K562 (cell line): ENCODE data around the gene ATMIN. TPM values are rescaled to one million over a fixed set of nuclear protein-coding genes. Genes with fewer than 3 reads are reported as not detected.

Experiments used
- ATAC-seq: fragments of 200-7000 bp; cut with Tn5 transposase; 3 replicates; pipeline ENCODE4 v1.9.1; 2020; ENCODE audit warnings: moderate library complexity
- BruUV-seq: library from RNA; stranded (reverse); fragments of 400-500 nt; replicated peaks from 2 replicates; lab custom pipeline; 2021; lab: Mats Ljungman, UMichigan
- CTCF ChIA-PET: fragments of 300-600 bp; formaldehyde crosslinking; extraction: SDS; loops from one replicate; lab custom pipeline; 2021; ENCODE audit warnings: low intra/inter-chr PET ratio; lab: Yijun Ruan, JAX
- POLR2A ChIA-PET: fragments of 300-600, 350-650 bp; sonication (Branson Sonifier 250); formaldehyde crosslinking; extraction: SDS; loops from one replicate; lab custom pipeline; 2021; ENCODE audit warnings: antibody characterized with exemption, inconsistent platforms; lab: Yijun Ruan, JAX
- DNase-seq, 4 experiments: peaks; one replicate each; pipeline versions ENCODE4 v3.0.0 to v3.0.0-alpha.2; 2011 to 2018; ENCODE audit warnings: low spot score in 3 of 4, mixed read lengths in 3 of 4; ENCODE audit errors: extremely low read depth in 1 of 4
- FAIRE-seq: peaks from 2 replicates; lab custom pipeline; 2011; peaks lifted over from hg19 to GRCh38; lab: Jason Lieb, UNC
- H2AFZ ChIP-seq: 2 replicates; pipeline ENCODE4 v1.6.0; 2011; ENCODE audit warnings: low read depth, low read length, control low read depth, inconsistent platforms
- H3K27ac ChIP-seq: fragments of 200-600 bp; 3 replicates; pipeline ENCODE4 v1.8.0; 2011; ENCODE audit warnings: low read depth, mild to moderate bottlenecking, control low read depth, inconsistent platforms, low read length, moderate library complexity, mixed read lengths; ENCODE audit errors: extremely low read depth
- H3K27me3 ChIP-seq, 2 experiments: fragments of 300-600 bp in 1 of 2; 2 replicates in 1 of 2; 3 replicates in 1 of 2; pipeline versions ENCODE4 v1.6.0 to v1.8.0; 2011; ENCODE audit warnings: inconsistent platforms in 2 of 2, low read length in 2 of 2, mild to moderate bottlenecking in 1 of 2, mixed read lengths in 1 of 2, moderate library complexity in 1 of 2; ENCODE audit not compliant: control insufficient read depth in 2 of 2, insufficient read depth in 2 of 2
- H3K36me3 ChIP-seq: fragments of 300-600 bp; 3 replicates; pipeline ENCODE4 v1.8.0; 2011; ENCODE audit warnings: mild to moderate bottlenecking, low read length, inconsistent platforms; ENCODE audit not compliant: control insufficient read depth, insufficient read depth
- H3K4me1 ChIP-seq, 2 experiments: fragments of 200-600 bp in 1 of 2; replicated peaks in 1 of 2; 2 replicates in 1 of 2; 3 replicates in 1 of 2; pipeline versions ENCODE4 v1.5.1 to v1.8.0; 2011; ENCODE audit warnings: inconsistent platforms in 2 of 2, low read length in 2 of 2, mild to moderate bottlenecking in 1 of 2, mixed read lengths in 1 of 2, moderate library complexity in 1 of 2; ENCODE audit not compliant: control insufficient read depth in 2 of 2, insufficient read depth in 2 of 2
- H3K4me2 ChIP-seq: 2 replicates; pipeline ENCODE4 v1.6.1; 2011; ENCODE audit warnings: low read length, control low read depth, inconsistent platforms, mixed read lengths; ENCODE audit not compliant: insufficient read depth
- H3K4me3 ChIP-seq: fragments of 200-600 bp; sonication (generic), shearing (Covaris generic); 2 replicates; pipeline ENCODE4 v1.5.1; 2016; ENCODE audit warnings: control low read depth, inconsistent platforms
- H3K79me2 ChIP-seq: fragments of 200-600 bp; 3 replicates; pipeline ENCODE4 v1.8.0; 2011; ENCODE audit warnings: low read length, inconsistent platforms; ENCODE audit not compliant: control insufficient read depth, insufficient read depth
- H3K9ac ChIP-seq, 2 experiments: 2 replicates each; pipeline versions ENCODE4 v1.6.0 to v1.6.1; 2011; ENCODE audit warnings: low read depth in 2 of 2, low read length in 2 of 2, control low read depth in 1 of 2, inconsistent platforms in 1 of 2, mild to moderate bottlenecking in 1 of 2, mixed read lengths in 1 of 2; ENCODE audit not compliant: insufficient read depth in 1 of 2
- H3K9me1 ChIP-seq: one replicate; pipeline ENCODE4 v1.6.0; 2011; ENCODE audit warnings: inconsistent platforms, mild to moderate bottlenecking, low read length, moderate library complexity; ENCODE audit not compliant: control insufficient read depth, insufficient read depth
- H3K9me3 ChIP-seq: replicated peaks from 2 replicates; pipeline ENCODE4 v1.5.1; 2011; ENCODE audit warnings: low read depth, low read length, inconsistent platforms; ENCODE audit not compliant: control insufficient read depth, insufficient read depth
- H4K20me1 ChIP-seq: replicated peaks from 2 replicates; pipeline ENCODE4 v1.6.1; 2011; ENCODE audit warnings: low read length, inconsistent platforms, mixed read lengths; ENCODE audit not compliant: control insufficient read depth, insufficient read depth
- CREM ChIP-seq: IDR thresholded peaks from 2 replicates; pipeline ENCODE4 v1.6.1; 2014; ENCODE audit warnings: antibody characterized with exemption, low read depth
- CTBP1 ChIP-seq: fragments of 450-650 bp; IDR thresholded peaks from 2 replicates; pipeline ENCODE4 v1.6.1; 2016; ENCODE audit warnings: borderline replicate concordance
- EP400 ChIP-seq: fragments of 450-650 bp; IDR thresholded peaks from 2 replicates; pipeline ENCODE4 v1.6.1; 2017; ENCODE audit warnings: antibody characterized with exemption, mild to moderate bottlenecking, moderate library complexity
- KAT2B ChIP-seq: IDR thresholded peaks from one replicate; pipeline ENCODE4 v1.6.1; 2012; ENCODE audit warnings: low read depth, mild to moderate bottlenecking, control low read depth, inconsistent platforms, low read length, moderate library complexity
- LCOR ChIP-seq: sonication (generic); formaldehyde crosslinking; IDR thresholded peaks from 2 replicates; pipeline ENCODE4 v1.8.0; 2022; ENCODE audit warnings: mild to moderate bottlenecking, missing genetic modification reagents
- MAFK ChIP-seq: IDR thresholded peaks from 2 replicates; pipeline ENCODE4 v1.6.1; 2011; ENCODE audit warnings: low read length, improper control_type of control experiment
- NRF1 ChIP-seq, 2 experiments: fragments of 450-650 bp; IDR thresholded peaks in 1 of 2; conservative IDR thresholded peaks in 1 of 2; 2 replicates each; pipeline ENCODE4 v1.6.1; 2014; ENCODE audit warnings: mild to moderate bottlenecking in 2 of 2
- OTX1 ChIP-seq: fragments of 450-650 bp; formaldehyde crosslinking; IDR thresholded peaks from 2 replicates; pipeline ENCODE4 v1.4.0; 2022; ENCODE audit warnings: mild to moderate bottlenecking
- PKNOX1 ChIP-seq: fragments of 450-650 bp; IDR thresholded peaks from 2 replicates; pipeline ENCODE4 v1.6.1; 2016
- RUNX1 ChIP-seq: sonication (generic); IDR thresholded peaks from 2 replicates; pipeline ENCODE4 v1.6.1; 2016; ENCODE audit warnings: antibody characterized with exemption, low read depth
- SMARCA4 ChIP-seq: fragments of 450-650 bp; IDR thresholded peaks from 2 replicates; pipeline ENCODE4 v1.6.1; 2016
- SMC3 ChIP-seq: conservative IDR thresholded peaks from 2 replicates; pipeline ENCODE4 v1.6.1; 2011; ENCODE audit warnings: low read depth, low read length, improper control_type of control experiment; ENCODE audit not compliant: insufficient read depth
- ZEB2 ChIP-seq: fragments of 450-650 bp; IDR thresholded peaks from 2 replicates; pipeline ENCODE4 v1.6.1; 2016
- ZFP36 ChIP-seq: fragments of 150-350 bp; IDR thresholded peaks from 2 replicates; pipeline ENCODE4 v1.6.1; 2018; ENCODE audit warnings: low read length, low read depth; ENCODE audit not compliant: partially characterized antibody
- ZKSCAN8 ChIP-seq: fragments of 200-800 bp; sonication (Bioruptor generic); IDR thresholded peaks from 2 replicates; pipeline ENCODE4 v1.6.1; 2016; ENCODE audit warnings: missing genetic modification characterization, missing compliant biosample characterization
- ZNF224 ChIP-seq: sonication (generic); formaldehyde crosslinking; IDR thresholded peaks from 2 replicates; pipeline ENCODE4 v1.8.0; 2022; ENCODE audit warnings: mild to moderate bottlenecking, missing genetic modification reagents
- ZNF699 ChIP-seq: fragments of 250-450 bp; sonication (Bioruptor Pico); IDR thresholded peaks from 2 replicates; pipeline ENCODE4 v1.8.0; 2021; ENCODE audit warnings: mild to moderate bottlenecking, moderate library complexity; ENCODE audit not compliant: insufficient replicate concordance
- ZNF707 ChIP-seq: fragments of 250-450 bp; sonication (Bioruptor Pico); conservative IDR thresholded peaks from 2 replicates; pipeline ENCODE4 v1.8.0; 2022; ENCODE audit warnings: inconsistent platforms, mild to moderate bottlenecking, moderate library complexity
- WGBS: fragments of 100-300 bp; shearing (Covaris generic); methylation state at CpG from one replicate; pipeline ENCODE4 v1.1.6; 2016; ENCODE audit warnings: low coverage, mixed read lengths; ENCODE audit not compliant: insufficient coverage; ENCODE audit errors: missing lambda C conversion rate; 5-methylcytosine and 5-hydroxymethylcytosine counted together
- in situ Hi-C: fragments of 300-500 bp; cut with MboI; formaldehyde crosslinking; loops from 4 replicates; pipeline ENCODE4 v1.15.0; 2018; ENCODE audit warnings: inconsistent platforms, mixed read lengths
- intact Hi-C: fragments of 100-400 bp; cut with micrococcal nuclease; formaldehyde crosslinking; loops from 2 replicates; pipeline ENCODE4 v1.14.2; 2022
- polyA plus RNA-seq, 8 experiments: library from polyadenylated mRNA; depleted of rRNA in 4 of 8; stranded (reverse) in 5 of 8; unstranded in 3 of 8; fragments of >200 nt; fragmentation: Nextera tagmentation in 2 of 8; fragmentation: Illumina TruSeq in 1 of 8; extraction: Ambion mirVana in 2 of 8; extraction: Trizol in 1 of 8; gene quantifications; 2 replicates each; pipeline versions ENCODE4 v1.2.1 to v1.2.3, GENCODE V29; 2011 to 2014; ENCODE audit warnings: inconsistent platforms in 1 of 8, missing spikeins in 1 of 8
- total RNA-seq, 7 experiments: library from RNA; depleted of rRNA in 6 of 7; stranded (reverse); fragments of >200 nt in 6 of 7; fragmentation: Illumina TruSeq in 2 of 7; extraction: Trizol in 2 of 7; gene quantifications; 2 replicates each; pipeline versions ENCODE4 v1.2.1 to v1.2.3, GENCODE V29; 2011 to 2021; ENCODE audit warnings: low replicate concordance in 1 of 7
- TF ChIP-seq, protein P1 (sequence below): sonication (generic); formaldehyde crosslinking; IDR thresholded peaks from 2 replicates; pipeline ENCODE4 v1.4.0; 2020; ENCODE audit warnings: mild to moderate bottlenecking, missing genetic modification reagents
- TF ChIP-seq, protein P2 (sequence below): sonication (generic); formaldehyde crosslinking; IDR thresholded peaks from 2 replicates; pipeline ENCODE4 v1.8.0; 2023; ENCODE audit warnings: mild to moderate bottlenecking, missing genetic modification reagents

The ATMIN gene
- total and polyA plus RNA-seq, 9 of the 15 experiments (the other 6 are each of a cell fraction or from before 2014, with no cell fraction given) = 6.7 to 40.9 (median 23.4) TPM

- peak overlapping the region; percentile 92 for H3K4me3 ChIP-seq
- peak; percentile 94 for ATAC-seq
- WGBS = 1% methylated on average over 26 of the region's 27 CpGs
- no peaks in the 10 kb centered on the region for H4K20me1 ChIP-seq
- peaks cover 9 to 16% of the 10 kb centered on the region in 2 experiments; a peak in 4 of 5 replicates for H3K4me1 ChIP-seq
- no peaks in the 10 kb centered on the region for H3K27me3 ChIP-seq
- intact Hi-C loops (loop anchor here (2.0 kb wide), 2 partner anchors 20 to 40 kb away; partner anchors contain the start of gene GCSH), in situ Hi-C loops (no loop called here)
- CTCF ChIA-PET = interaction anchor here (0.7 to 1.4 kb wide), 2 partner anchors 40 to 42 kb away, joined by 4 to 5 read pairs; partner anchors contain the start of gene ATMIN
- POLR2A ChIA-PET = interaction anchor here (0.5 to 1.2 kb wide), 7 partner anchors 10 to 449 kb away, joined by 3 to 5 read pairs (median 4); partner anchors contain the start of genes CENPN and CMC2
- peaks cover 7% of the 10 kb centered on the region; the same call in 1 of the 3 replicates for H3K36me3 ChIP-seq
- no TSS peak for BruUV-seq
- FAIRE-seq = peak; percentile 90
- no peaks in the 10 kb centered on the region for H3K9me1 ChIP-seq
- peak overlapping the region; percentile 100 for H2AFZ ChIP-seq
- H3K9ac ChIP-seq = peak overlapping the region; percentile 86 to 93
- peak overlapping the region; percentile 99 for H3K4me2 ChIP-seq
- peak overlapping the region; percentile 81 for H3K27ac ChIP-seq
- peak; percentile 92 to 95 (median 93) for DNase-seq
- no peaks in the 10 kb centered on the region for H3K79me2 ChIP-seq
- H3K9me3 ChIP-seq = no peaks in the 10 kb centered on the region
- TF ChIP-seq RUNX1 = no peak
- peak; percentile 71; the same call in 1 of the 2 replicates for TF ChIP-seq EP400
- 0 out of 2 replicates have a peak, but pooled peaks have one; percentile 13 for TF ChIP-seq SMC3
- no peak for TF ChIP-seq ZNF707 (CRISPR knock-in tag)
- TF ChIP-seq ZEB2 = peak; percentile 52; the same call in 1 of the 2 replicates
- peak; percentile 33; the same call in 1 of the 2 replicates for TF ChIP-seq MAFK
- TF ChIP-seq, protein P1, sequence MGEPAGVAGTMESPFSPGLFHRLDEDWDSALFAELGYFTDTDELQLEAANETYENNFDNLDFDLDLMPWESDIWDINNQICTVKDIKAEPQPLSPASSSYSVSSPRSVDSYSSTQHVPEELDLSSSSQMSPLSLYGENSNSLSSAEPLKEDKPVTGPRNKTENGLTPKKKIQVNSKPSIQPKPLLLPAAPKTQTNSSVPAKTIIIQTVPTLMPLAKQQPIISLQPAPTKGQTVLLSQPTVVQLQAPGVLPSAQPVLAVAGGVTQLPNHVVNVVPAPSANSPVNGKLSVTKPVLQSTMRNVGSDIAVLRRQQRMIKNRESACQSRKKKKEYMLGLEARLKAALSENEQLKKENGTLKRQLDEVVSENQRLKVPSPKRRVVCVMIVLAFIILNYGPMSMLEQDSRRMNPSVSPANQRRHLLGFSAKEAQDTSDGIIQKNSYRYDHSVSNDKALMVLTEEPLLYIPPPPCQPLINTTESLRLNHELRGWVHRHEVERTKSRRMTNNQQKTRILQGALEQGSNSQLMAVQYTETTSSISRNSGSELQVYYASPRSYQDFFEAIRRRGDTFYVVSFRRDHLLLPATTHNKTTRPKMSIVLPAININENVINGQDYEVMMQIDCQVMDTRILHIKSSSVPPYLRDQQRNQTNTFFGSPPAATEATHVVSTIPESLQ (CRISPR knock-in tag) = peak; percentile 72; the same call in 1 of the 2 replicates
- TF ChIP-seq CREM = peak; percentile 52
- TF ChIP-seq, protein P2, sequence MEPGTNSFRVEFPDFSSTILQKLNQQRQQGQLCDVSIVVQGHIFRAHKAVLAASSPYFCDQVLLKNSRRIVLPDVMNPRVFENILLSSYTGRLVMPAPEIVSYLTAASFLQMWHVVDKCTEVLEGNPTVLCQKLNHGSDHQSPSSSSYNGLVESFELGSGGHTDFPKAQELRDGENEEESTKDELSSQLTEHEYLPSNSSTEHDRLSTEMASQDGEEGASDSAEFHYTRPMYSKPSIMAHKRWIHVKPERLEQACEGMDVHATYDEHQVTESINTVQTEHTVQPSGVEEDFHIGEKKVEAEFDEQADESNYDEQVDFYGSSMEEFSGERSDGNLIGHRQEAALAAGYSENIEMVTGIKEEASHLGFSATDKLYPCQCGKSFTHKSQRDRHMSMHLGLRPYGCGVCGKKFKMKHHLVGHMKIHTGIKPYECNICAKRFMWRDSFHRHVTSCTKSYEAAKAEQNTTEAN (CRISPR knock-in tag) = peak; percentile 82
- peak; percentile 77 to 83 for TF ChIP-seq NRF1 (conservative IDR thresholded peaks at IDR 0.05 in 1 of 2, IDR thresholded peaks at IDR 0.05 in 1 of 2)
- TF ChIP-seq ZKSCAN8 = no peak
- TF ChIP-seq ZFP36 = no peak
- peak; percentile 23; the same call in 1 of the 2 replicates for TF ChIP-seq CTBP1
- 0 out of 2 replicates have a peak, but pooled peaks have one; percentile 68 for TF ChIP-seq ZNF224 (CRISPR knock-in tag)
- peak; percentile 83 for TF ChIP-seq LCOR (CRISPR knock-in tag)
- no peak for TF ChIP-seq ZNF699 (CRISPR knock-in tag)
- peak; percentile 42; the same call in 1 of the 2 replicates for TF ChIP-seq SMARCA4
- TF ChIP-seq KAT2B = no peak
- TF ChIP-seq OTX1 (CRISPR knock-in tag) = peak; percentile 75; the same call in 1 of the 2 replicates
- peak; percentile 74 for TF ChIP-seq PKNOX1
Observed at GRCh38 chr16:81076566-81077075, 41.0 kb downstream of the ATMIN start.
